HL-60 (cell line): Measurements from ENCODE around the gene FNIP2.

Experiments
- REST ChIP-seq: IDR thresholded peaks from 2 replicates; pipeline ENCODE4 v1.6.1; 2012; ENCODE audit warnings: low read depth; ENCODE audit not compliant: insufficient replicate concordance
- SPI1 ChIP-seq: IDR thresholded peaks from 2 replicates; pipeline ENCODE4 v1.6.1; 2012; ENCODE audit warnings: low read depth, mild to moderate bottlenecking, borderline replicate concordance
- TF ChIP-seq, protein P1 (sequence below): IDR thresholded peaks from one replicate; pipeline ENCODE4 v1.5.1; 2011; ENCODE audit warnings: low read length, control low read depth, inconsistent platforms; ENCODE audit not compliant: insufficient read depth

DNA sequence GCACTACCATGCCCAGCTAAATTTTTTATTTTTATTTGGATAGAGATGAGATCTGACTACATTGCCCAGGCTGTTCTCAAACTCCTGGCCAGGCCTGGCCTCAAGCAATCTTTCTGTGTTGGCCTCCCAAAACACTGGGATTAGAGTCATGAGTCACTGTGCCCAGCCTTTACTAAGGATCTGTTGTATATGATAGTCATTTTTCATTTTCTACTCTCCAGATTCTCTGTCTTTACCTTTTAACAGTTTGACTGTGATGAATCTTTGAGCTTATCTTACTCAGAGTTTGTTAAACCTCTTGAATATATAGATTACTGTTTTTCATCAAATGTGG is 161.8 kb downstream of the FNIP2 start:
- TF ChIP-seq, protein P1, sequence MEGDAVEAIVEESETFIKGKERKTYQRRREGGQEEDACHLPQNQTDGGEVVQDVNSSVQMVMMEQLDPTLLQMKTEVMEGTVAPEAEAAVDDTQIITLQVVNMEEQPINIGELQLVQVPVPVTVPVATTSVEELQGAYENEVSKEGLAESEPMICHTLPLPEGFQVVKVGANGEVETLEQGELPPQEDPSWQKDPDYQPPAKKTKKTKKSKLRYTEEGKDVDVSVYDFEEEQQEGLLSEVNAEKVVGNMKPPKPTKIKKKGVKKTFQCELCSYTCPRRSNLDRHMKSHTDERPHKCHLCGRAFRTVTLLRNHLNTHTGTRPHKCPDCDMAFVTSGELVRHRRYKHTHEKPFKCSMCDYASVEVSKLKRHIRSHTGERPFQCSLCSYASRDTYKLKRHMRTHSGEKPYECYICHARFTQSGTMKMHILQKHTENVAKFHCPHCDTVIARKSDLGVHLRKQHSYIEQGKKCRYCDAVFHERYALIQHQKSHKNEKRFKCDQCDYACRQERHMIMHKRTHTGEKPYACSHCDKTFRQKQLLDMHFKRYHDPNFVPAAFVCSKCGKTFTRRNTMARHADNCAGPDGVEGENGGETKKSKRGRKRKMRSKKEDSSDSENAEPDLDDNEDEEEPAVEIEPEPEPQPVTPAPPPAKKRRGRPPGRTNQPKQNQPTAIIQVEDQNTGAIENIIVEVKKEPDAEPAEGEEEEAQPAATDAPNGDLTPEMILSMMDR = no peak
- TF ChIP-seq SPI1 (no peak), REST (no peak)
